NCI-H460 (cell line): ENCODE measurements around the gene TRIM73. TPM values are rescaled to one million over a fixed set of nuclear protein-coding genes. Genes with fewer than 3 reads are reported as not detected.
A peak's percentile ranks its signal among the peaks of the same experiment; 100 is the strongest.
"Not testable (repeated sequence)": the region's sequence is repeated elsewhere in the genome, so short reads cannot be mapped to it uniquely, and the experiment has no call there.

Experiments
- DNase-seq: peaks from one replicate; pipeline ENCODE4 v3.0.0-alpha.2; 2016; ENCODE audit warnings: low read depth; ENCODE audit errors: extremely low read depth
- small RNA-seq, 2 experiments: library from RNA; depleted of rRNA; stranded (forward); fragments of <200 nt; gene quantifications; one replicate each; pipeline ENCODE3, GENCODE V24; 2014
- total RNA-seq: library from RNA; depleted of rRNA; stranded (reverse); fragments of >200 nt; shearing (Covaris generic); gene quantifications from 2 replicates; pipeline ENCODE4 v1.2.3, GENCODE V29; 2014; rRNA removed

TRIM73 gene
- total RNA-seq, 1 experiment from 2014 or later = 1.4 TPM

DNA sequence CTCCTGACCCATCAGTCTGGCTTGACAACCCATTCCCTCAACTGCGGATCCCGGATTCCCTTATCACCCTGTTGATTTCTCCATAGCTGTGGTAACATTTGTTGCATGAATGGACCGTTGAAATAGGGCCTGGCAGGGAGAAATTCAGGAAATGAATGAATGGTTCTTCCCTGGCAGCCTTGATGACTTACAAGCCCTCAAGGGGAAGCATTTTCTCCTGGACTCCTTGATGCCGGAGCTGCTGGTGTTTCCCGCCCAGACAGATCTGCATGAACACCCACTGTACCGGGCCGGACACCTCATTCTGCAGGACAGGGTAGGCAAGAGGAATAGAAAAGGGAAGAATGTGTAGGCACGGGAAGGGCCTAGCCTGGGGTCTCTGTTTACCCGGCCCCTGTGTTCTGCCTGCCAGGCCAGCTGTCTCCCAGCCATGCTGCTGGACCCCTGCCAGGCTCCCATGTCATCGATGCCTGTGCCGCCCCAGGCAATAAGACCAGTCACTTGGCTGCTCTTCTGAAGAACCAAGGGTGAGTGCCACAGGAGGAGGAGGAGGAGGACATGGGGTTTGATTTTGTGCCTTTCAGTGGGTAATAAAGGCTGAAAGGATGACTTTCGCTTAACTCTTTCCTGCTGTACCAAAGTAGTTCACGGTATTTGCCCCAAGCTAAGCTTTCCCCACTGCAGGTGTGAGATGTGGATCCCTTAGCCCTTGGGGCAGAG is 19.4 kb downstream of the TRIM73 start:
- not testable (repeated sequence) for DNase-seq

DNA sequence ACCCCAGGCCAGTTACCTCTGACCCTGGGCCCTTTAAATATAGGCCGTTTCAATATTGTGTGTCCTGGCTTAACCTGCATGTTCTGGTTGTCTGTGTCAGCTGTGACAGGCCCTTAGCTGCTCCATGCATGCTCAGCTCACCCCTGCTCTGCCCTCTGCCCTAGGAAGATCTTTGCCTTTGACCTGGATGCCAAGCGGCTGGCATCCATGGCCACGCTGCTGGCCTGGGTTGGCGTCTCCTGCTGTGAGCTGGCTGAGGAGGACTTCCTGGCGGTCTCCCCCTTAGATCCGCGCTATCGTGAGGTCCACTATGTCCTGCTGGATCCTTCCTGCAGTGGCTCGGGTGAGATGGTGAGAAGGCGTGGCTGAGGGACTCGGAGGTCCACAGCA is 20.0 kb downstream of the TRIM73 start:
- not testable (repeated sequence) for DNase-seq

DNA sequence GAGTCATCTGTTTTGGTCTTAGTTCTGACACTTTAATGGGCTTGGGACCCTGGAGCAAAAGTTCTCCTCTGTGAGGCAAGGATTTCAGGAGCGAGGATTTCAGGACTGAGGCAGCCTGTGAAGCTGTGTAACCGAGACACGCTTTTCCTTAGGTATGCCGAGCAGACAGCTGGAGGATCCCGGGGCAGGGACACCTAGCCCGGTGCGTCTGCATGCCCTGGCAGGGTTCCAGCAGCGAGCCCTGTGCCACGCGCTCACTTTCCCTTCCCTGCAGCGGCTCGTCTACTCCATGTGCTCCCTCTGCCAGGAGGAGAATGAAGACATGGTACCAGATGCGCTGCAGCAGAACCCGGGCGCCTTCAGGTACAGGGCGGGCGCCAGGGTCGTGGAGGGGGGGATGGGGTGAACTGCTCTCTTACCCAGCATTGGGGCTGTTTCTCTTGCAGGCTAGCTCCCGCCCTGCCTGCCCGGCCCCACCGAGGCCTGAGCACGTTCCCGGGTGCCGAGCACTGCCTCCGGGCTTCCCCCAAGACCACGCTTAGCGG is 20.5 kb downstream of the TRIM73 start:
- DNase-seq = not testable (repeated sequence)

DNA sequence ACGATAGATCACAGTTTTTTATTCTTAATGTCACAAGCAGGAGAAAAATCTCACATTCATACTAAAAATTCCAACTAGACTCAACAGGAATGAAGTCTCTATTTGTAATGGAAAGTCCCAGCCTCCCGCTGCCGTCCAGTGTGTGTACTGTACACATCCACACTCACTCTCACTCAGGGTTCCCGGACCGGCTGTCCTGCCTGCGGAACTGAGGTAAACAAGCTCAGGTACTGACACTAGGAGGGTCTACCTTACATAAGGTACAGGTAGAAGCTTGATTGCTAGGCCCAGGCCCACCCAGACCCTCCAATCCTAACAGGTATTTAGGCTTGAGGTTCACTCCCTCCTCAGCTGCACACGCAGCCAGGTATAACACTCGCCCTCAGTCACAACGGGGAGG is 21.4 kb downstream of the TRIM73 start:
- DNase-seq = not testable (repeated sequence)

DNA sequence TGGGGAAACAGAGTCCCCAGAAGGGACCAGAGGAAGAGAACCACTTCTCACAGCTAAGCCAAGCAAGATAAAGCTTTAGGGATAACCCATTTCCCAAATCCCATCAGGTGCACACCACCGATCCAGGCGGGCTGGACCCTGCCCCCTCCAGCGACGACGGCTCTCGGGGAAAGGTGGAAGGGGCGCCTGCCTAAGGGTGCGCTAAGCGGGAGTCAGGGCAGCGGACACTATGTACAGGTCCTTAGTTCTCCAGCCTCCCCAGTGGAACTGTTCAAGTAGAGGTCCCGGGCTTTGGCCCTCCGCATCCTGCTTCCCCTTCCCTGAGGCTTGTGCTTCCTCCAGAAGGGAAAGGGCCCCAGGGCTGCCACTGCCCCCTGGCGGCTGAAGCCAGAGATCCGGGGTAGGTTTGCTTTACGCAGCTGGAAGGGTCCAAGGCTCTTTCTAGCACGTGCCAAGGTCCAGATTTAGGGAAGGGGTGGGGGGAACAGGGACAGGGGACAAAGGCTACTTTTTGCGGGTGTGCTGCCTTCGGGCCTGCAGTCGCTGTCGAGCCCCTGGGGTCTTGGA is 22.9 kb downstream of the TRIM73 start:
- not testable (repeated sequence) for DNase-seq

DNA sequence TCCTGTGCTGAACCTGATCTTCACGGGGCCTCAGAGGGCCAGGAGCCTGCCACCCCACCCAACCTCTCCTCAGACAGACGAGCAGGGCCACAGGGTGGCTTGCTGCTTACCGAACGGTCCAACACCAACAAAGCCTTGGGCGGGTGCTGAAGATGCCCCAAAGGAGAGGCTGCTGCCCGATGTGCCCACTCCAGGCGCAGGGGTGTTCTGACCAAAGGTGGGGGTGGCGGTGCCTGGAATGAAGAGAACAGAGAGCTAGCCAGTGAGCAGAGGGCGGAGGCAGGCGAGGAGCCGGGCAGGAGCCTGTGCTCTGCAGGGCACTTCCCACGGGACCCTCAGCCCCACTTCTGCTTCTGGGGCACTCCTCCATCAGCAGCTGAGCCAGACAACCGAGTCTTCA is 23.8 kb downstream of the TRIM73 start:
- DNase-seq = peak; percentile 3

DNA sequence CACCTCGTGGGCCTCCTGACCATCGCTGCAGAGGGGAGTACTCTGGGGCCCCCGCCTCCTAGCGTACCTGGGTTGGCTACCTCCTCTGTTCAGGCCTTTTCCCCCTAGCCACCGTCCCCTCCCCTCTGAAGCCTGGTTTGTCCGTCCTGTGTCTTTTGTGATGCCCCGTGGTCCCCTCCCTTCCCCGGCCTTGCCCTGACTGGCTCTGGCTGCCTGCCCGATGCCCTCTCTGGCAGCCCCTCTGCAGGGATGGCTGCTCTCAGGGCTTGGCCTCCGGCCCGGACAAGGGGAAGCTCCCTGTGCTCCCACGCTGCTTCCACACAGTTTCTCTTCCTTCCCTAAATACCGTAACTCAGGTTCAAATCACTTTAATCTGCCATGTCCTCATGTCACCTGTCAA is 24.3 kb downstream of the TRIM73 start:
- not testable (repeated sequence) for DNase-seq

DNA sequence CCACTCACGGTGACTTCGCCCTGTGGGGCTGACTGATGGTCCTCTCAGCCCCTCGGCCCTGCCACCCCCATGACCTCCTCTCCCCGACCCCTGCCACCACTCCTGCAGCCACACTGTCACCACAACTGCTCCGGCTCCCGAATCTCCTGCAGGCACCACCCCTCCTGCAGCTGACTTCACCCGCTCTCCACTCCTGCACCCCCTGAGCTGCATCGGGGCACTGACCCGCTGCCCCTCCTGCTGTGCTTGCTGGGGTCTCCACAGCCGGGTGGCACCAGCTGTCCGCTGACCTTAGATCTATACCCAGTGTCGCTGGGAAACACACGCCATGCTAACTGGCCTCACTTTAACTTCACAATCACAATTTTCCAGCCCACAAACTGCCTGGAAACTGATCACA is 24.7 kb downstream of the TRIM73 start:
- not testable (repeated sequence) for DNase-seq

DNA sequence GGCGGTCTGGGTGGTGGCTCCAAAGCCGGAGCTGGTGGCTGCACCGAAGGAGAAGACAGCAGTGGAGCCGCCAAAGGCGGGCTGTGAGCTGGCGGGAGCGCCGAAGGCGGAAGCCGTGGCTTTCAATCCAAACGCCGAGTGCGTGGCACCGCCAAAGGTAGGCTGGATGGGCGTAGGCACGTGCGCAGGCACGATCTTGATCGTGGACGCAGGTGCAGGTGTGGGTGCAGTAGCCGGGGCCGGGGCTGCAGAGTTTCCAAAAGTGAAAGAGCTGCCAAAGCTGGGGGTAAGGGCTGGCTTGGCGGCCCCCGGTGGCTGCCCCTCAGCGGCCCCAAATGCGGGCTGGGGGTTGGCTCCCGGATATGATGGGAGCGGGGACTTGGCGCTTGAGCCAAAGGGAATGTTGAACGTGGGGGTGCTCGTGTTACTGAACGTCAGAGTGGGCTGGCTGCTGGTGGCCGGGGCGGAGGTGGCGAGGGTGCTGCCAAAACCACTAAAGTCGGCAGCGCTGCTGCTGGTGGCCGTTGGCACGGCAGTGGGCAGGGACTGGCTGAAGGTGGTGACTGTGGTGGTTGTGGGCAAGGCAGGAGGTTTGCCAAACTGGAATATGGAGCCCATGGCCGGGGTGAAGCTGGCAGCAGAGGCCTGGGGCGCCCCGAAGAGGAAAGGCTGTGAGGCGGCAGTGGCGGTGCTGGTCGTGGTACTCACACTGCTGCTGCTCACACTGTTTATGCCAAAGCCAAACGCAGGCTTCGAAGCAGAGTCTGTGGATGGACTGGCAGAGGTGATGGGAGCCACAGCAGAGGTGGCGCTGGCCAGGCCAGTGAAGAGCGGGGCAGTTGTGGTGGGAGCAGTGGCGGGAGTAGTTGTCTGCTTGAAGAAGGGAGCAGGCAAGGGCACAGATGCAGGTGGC is 26.6 kb downstream of the TRIM73 start:
- DNase-seq = not testable (repeated sequence)

DNA sequence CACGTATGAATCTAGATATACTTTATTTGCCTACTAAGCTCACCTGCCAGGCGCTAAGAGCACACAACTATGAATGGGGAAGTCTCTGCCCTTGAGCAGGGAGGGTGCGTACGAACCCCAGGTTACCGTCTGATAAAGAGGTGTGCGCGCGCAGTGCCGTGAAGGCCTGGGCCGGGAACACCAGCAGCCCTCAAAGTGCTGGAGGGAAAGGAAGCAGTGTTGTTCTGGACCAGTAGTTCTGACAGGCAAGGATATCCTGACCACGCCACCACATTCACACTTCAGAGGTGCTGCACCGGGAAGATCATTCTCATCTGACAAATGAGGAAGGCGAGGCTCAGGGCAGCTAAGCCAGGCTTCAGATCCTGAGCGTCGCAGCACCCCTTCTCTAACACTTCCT is 28.1 kb downstream of the TRIM73 start:
- DNase-seq = not testable (repeated sequence)

DNA sequence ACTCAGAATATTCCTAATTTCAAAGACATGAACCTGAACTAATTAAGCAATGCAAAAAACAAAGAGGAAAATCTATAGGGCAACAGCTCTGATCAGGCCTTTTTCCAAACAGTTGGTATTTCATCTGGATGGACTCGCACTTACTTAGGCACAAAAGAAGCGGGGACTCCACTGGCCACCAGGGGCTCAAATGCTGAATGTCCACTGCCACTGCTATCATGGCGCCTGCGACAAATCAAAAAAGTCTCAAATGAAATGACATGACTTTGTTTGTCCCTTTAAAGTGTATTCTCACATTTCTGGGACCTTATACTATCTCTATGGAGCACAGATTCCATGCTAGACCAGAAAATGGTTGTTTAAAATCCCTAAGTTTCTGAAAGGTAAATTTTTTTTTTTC is 43.6 kb downstream of the TRIM73 start:
- not testable (repeated sequence) for DNase-seq

DNA sequence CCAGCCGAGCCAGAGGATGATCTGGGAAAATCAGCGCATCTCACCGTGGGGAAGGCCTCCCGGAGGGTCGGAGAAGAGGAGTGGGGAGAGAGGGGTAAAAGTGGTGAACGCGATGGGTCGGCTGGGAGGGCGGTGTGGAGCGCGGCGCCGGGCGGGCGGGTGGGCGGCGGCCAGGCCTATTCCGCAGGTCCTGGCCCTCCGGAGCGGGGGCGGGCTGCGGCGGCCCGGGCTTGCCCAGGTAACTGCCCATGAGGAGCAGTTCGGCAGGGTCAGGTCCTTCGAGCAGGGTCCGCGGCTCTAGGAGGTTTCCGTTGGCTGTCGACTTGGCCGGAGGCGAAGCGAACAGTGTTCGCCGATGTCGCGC is 46.7 kb downstream of the TRIM73 start:
- DNase-seq = not testable (repeated sequence)

DNA sequence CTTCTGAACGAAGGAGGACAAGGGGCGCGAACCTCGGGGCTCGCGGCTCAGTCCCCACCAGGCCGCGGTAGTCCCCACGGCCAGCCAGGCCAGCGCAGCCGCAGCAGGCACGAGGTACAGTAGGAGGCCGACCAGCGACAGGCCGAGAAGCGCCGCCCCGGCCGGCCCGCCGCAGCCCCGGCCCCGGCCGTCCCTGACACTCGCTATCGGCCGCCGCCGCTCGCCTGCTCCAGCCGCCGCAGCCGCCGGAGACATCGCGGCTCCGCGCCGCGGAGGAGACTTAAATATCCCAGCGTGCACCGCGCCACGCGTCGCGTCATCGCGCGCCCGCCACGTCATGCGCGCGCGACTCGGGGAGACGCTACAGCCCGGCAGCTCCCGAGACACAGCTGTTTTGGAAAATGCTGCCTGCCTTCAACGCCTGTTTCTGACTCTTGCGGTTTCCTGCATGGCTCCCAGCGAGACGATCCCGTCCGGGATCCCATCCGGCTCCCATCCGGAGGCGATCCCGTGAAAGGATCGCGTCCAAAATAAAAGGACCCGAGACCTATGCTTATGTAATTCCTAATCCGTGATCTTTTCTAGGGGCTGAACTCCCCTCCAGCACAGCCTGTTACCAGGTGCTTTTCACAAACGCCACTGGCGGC is 47.2 kb downstream of the TRIM73 start:
- DNase-seq = peak; percentile 3

DNA sequence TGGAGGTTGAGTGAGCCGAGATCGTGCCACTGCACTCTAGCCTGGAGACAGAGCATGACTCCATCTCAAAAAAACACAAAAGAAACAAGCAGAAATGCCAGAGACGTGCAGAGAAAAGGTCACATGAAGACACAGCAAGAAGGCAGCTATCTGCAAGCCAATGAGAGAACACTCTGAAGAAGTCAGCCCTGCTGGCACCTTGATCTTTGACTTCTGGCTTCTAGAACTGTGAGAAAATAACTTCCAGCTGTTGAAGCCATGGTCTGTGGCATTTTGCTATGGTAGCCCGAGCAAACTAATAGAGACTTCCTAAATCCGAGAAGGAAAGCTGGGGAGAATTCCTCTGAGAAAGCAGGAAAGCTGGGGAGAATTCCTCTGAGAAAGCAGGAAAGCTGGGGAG is 54.5 kb downstream of the TRIM73 start:
- not testable (repeated sequence) for DNase-seq

DNA sequence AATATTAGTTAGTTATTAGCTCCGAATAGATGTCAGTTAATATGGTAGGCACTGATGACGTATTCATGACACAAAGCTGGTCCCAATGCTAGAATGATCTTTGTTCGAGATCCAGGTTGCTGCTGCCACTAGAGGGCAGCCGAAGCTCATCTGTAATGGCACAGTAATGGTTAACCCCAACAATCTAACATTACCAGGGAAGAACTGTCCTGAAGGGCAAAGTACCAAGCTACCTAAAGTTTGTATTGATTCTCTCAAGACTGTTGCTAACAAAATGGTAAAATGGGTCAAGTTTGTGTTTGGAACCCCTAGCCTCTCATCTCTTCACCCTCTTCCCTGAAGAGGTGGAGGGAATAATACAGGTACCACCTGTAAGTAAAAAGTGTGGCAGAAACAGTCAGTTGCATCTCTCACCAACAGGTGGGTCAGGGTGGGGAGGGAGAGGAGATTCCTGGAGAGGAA is 57.1 kb downstream of the TRIM73 start:
- not testable (repeated sequence) for DNase-seq

Small RNAs within 50 kb of the gene (small RNA-seq; reads per million reads assigned to genes)
- 0 reads per million in 2 experiments for gene RF00019

Other genes starting within 250 kb of the TRIM73 start
- gene POM121C, start 90.7 kb downstream of the TRIM73 start, total RNA-seq = 8.8 and 10.0 TPM in 2 replicates
- 0.10 TPM in 1 of 2 replicates, not detected in the other for gene SPDYE5, start 96.7 kb downstream of the TRIM73 start, total RNA-seq